Activated CD4-positive, alpha-beta T cell treated with anti-CD3 and anti-CD28 coated beads, Interleukin-2, amount 50 U/mL, for 16 hours (primary cell): ENCODE results near the gene ST8SIA1.

Source experiments
- DNase-seq: peaks from one replicate; pipeline ENCODE4 v3.0.0-alpha.2; 2020

Gene ST8SIA1

GRCh38 chr12:22282283-22282682, 52.2 kb downstream of the ST8SIA1 start:
- DNase-seq, result no peak

GRCh38 chr12:22276867-22277266, 57.6 kb downstream of the ST8SIA1 start:
- DNase-seq, result no peak

GRCh38 chr12:22276313-22276712, 58.2 kb downstream of the ST8SIA1 start:
- DNase-seq, result no peak

- DNase-seq, result no peak
Measured at GRCh38 chr12:22275843-22276242, 58.7 kb downstream of the ST8SIA1 start.

- DNase-seq, result no peak
Measured at GRCh38 chr12:22272335-22273151, 62.0 kb downstream of the ST8SIA1 start.

- DNase-seq, result no peak
Measured at GRCh38 chr12:22271023-22271422, 63.5 kb downstream of the ST8SIA1 start.

GRCh38 chr12:22268973-22269372, 65.5 kb downstream of the ST8SIA1 start:
- DNase-seq, result no peak

GRCh38 chr12:22268406-22268805, 66.1 kb downstream of the ST8SIA1 start:
- DNase-seq, result no peak

GRCh38 chr12:22266101-22266500, 68.4 kb downstream of the ST8SIA1 start:
- no peak for DNase-seq

GRCh38 chr12:22264380-22264779, 70.1 kb downstream of the ST8SIA1 start:
- no peak for DNase-seq

- no peak for DNase-seq
Measured at GRCh38 chr12:22262309-22262708, 72.2 kb downstream of the ST8SIA1 start.

- DNase-seq, result no peak
Measured at GRCh38 chr12:22257100-22257499, 77.4 kb downstream of the ST8SIA1 start.

- no peak for DNase-seq
Measured at GRCh38 chr12:22256605-22257004, 77.9 kb downstream of the ST8SIA1 start.

GRCh38 chr12:22256041-22256441, 78.5 kb downstream of the ST8SIA1 start:
- no peak for DNase-seq

- no peak for DNase-seq
Measured at GRCh38 chr12:22255097-22255496, 79.4 kb downstream of the ST8SIA1 start.

- no peak for DNase-seq
Measured at GRCh38 chr12:22254478-22254877, 80.0 kb downstream of the ST8SIA1 start.

- no peak for DNase-seq
Measured at GRCh38 chr12:22252057-22252456, 82.5 kb downstream of the ST8SIA1 start.

- DNase-seq, result no peak
Measured at GRCh38 chr12:22250762-22251161, 83.7 kb downstream of the ST8SIA1 start.

- no peak for DNase-seq
Measured at GRCh38 chr12:22248571-22249115, 85.9 kb downstream of the ST8SIA1 start.

- no peak for DNase-seq
Measured at GRCh38 chr12:22248121-22248520, 86.4 kb downstream of the ST8SIA1 start.

GRCh38 chr12:22246217-22246846, 88.2 kb downstream of the ST8SIA1 start:
- DNase-seq, result no peak

GRCh38 chr12:22242726-22243125, 91.8 kb downstream of the ST8SIA1 start:
- no peak for DNase-seq

- DNase-seq, result no peak
Measured at GRCh38 chr12:22238211-22238610, 96.3 kb downstream of the ST8SIA1 start.

- DNase-seq, result no peak
Measured at GRCh38 chr12:22234561-22234960, 99.9 kb downstream of the ST8SIA1 start.
